AG04450 (cell line): Measurements from ENCODE around the gene SBNO1. TPM values are rescaled to one million over a fixed set of nuclear protein-coding genes. Genes with fewer than 3 reads are reported as not detected.

Experiments
- CTCF ChIA-PET: fragments of 300-600, 350-600 bp; formaldehyde crosslinking; extraction: SDS; loops from one replicate; lab custom pipeline; 2022; ENCODE audit warnings: antibody characterized with exemption, inconsistent platforms; lab: Charles Lee
- POLR2A ChIA-PET: fragments of 350-600 bp; formaldehyde crosslinking; extraction: SDS; loops from one replicate; lab custom pipeline; 2021; ENCODE audit warnings: antibody characterized with exemption, inconsistent platforms; lab: Yijun Ruan, JAX
- DNase-seq: peaks from one replicate; pipeline ENCODE4 v3.0.0-alpha.2; 2011; ENCODE audit warnings: low read depth, low spot score
- H3K27ac ChIP-seq: one replicate; pipeline ENCODE4 v1.5.1; 2012; ENCODE audit warnings: low read depth, low read length, control low read depth
- H3K27me3 ChIP-seq: one replicate; pipeline ENCODE4 v1.6.0; 2012; ENCODE audit warnings: low read length; ENCODE audit not compliant: control insufficient read depth, insufficient read depth
- H3K4me3 ChIP-seq: 2 replicates; pipeline ENCODE4 v1.5.1; 2011; ENCODE audit warnings: mild to moderate bottlenecking, low read depth, low read length, control low read depth
- H3K9me3 ChIP-seq: 2 replicates; pipeline ENCODE4 v1.5.1; 2012; ENCODE audit warnings: low read length; ENCODE audit not compliant: control insufficient read depth, insufficient read depth
- CTCF ChIP-seq: IDR thresholded peaks from 2 replicates; pipeline ENCODE4 v1.5.1; 2011; ENCODE audit warnings: low read depth, low read length, control low read depth, inconsistent platforms
- polyA plus RNA-seq: library from polyadenylated mRNA; depleted of rRNA; stranded (reverse); fragments of >200 nt; gene quantifications from 2 replicates; pipeline ENCODE4 v1.2.3, GENCODE V29; 2011

Gene SBNO1
- polyA plus RNA-seq, 1 experiment = 16.0 TPM

- no peak for TF ChIP-seq CTCF
- Histone ChIP-seq H3K4me3 (no peak overlapping the region), H3K27ac (no peak overlapping the region), H3K27me3 (no peaks in the 10 kb centered on the region), H3K9me3 (no peaks in the 10 kb centered on the region)
- POLR2A ChIA-PET = no interaction called here
- CTCF ChIA-PET = interaction anchor here (0.6 kb wide), 1 partner anchor 93 kb away, joined by 3 read pairs; no protein-coding TSS in a partner anchor
- no peak for DNase-seq
Observed at GRCh38 chr12:123280971-123281370, 83.7 kb downstream of the SBNO1 start.

GRCh38 chr12:123278101-123278627 is 86.5 kb downstream of the SBNO1 start:
- POLR2A ChIA-PET = interaction anchor here (0.7 kb wide), 2 partner anchors 24 to 33 kb away, joined by 5 read pairs; no protein-coding TSS in a partner anchor
- TF ChIP-seq CTCF = no peak
- H3K27me3 ChIP-seq = no peaks in the 10 kb centered on the region
- H3K9me3 ChIP-seq = no peaks in the 10 kb centered on the region
- no peak for DNase-seq
- CTCF ChIA-PET = interaction anchor here (0.7 kb wide), 1 partner anchor 146 kb away, joined by 3 read pairs; no protein-coding TSS in a partner anchor
- no peak overlapping the region for H3K4me3 ChIP-seq
- no peak overlapping the region for H3K27ac ChIP-seq

GRCh38 chr12:123273166-123273565 is 91.5 kb downstream of the SBNO1 start:
- Histone ChIP-seq H3K27me3 (no peaks in the 10 kb centered on the region), H3K27ac (no peak overlapping the region), H3K4me3 (no peak overlapping the region), H3K9me3 (no peaks in the 10 kb centered on the region; the same call in 1 of the 2 replicates)
- CTCF ChIA-PET = no interaction called here
- no peak for TF ChIP-seq CTCF
- DNase-seq = no peak
- POLR2A ChIA-PET = no interaction called here

GRCh38 chr12:123271001-123271668 is 93.5 kb downstream of the SBNO1 start:
- no peak for DNase-seq
- CTCF ChIA-PET = interaction anchor here (0.7 kb wide), 1 partner anchor 394 kb away, joined by 3 read pairs; no protein-coding TSS in a partner anchor

More at GRCh38 chr12:123271001-123271668, 93.5 kb downstream of the SBNO1 start:
- H3K27me3 ChIP-seq = no peaks in the 10 kb centered on the region
- TF ChIP-seq CTCF = peak; percentile 42
- POLR2A ChIA-PET = interaction anchor here (0.6 to 0.9 kb wide), 4 partner anchors 95 to 552 kb away, joined by 3 to 9 read pairs (median 7); no protein-coding TSS in a partner anchor
- H3K9me3 ChIP-seq = no peaks in the 10 kb centered on the region; the same call in 1 of the 2 replicates
- peak overlapping the region; percentile 87 for H3K4me3 ChIP-seq
- H3K27ac ChIP-seq = no peak overlapping the region
